Measurements from ENCODE around the gene INAFM1.

INAFM1 gene

GRCh38 chr19:47313754-47314295 lies 39.1 kb downstream of the INAFM1 start:
- no peak for DNase-seq

DNA sequence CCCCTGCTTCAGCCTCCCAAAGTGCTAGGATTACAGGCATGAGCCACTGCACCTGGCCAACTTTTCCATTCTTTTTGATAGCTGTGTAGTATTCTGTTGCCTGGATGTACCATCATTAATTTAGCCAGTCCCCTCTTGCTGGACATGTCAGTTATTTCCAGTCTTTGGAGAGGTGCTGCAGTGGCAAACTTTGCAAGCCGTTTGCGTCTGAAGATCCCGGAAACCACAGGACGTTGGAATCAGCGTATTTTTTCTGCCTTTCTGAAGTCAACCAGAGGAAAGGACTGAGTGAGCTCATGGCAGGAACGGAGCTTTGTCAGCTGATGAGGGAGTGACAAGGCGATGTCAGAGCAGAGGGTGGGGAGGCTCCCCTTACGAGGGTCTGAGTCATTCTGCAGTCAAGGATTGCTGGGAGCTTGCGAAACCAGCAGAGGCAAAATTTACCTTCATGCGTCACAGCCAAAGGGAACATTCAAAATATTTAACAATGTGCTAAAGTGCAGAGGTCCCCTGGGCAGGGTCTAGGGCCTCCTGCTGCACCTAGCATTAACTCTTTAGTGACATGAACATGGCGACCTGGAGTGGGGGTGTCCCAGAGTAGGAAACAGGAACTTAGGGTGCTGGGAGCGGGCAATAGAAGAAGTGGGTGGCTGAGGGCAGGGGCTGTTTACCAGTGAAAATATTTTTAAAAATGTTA lies 40.6 kb downstream of the INAFM1 start:
- peak; percentile 32 for DNase-seq

DNA sequence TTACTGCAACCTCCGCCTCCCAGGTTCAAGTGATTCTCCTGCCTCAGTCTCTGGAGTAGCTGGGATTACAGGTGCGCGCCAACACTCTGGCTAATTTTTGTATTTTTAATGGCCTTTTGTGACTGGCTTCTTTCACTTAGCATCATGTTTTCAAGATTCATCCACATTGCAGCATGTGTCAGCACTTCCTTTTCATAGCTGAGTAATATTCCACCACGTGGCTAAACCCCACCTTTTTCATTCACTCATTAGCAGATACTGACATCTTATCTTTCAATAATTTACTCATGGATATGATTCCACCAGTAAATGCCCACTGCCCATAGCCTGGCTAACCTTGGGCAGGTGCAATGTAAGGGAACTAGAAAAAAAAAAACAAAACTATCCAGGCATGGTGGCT lies 41.8 kb downstream of the INAFM1 start:
- DNase-seq, result no peak

GRCh38 chr19:47319923-47320871 lies 45.5 kb downstream of the INAFM1 start:
- no peak for DNase-seq

DNA sequence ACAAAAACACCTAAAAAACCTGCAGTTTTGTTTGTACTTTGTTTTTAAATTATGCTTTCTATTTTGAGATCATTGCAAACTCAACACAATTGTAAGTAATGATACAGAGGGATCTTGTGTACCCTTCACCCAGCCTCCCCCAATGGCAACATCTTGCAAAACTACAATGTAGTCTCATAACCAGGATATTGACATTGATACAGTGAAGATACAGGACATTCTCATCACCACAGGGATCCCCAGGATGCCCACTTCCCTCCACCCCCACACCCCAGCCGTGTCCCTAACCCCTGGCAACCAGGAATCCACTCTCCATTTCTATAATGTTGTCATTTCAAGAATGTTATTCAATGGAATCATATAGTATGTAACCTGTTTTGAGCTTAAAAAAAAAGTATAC lies 46.9 kb downstream of the INAFM1 start:
- DNase-seq, result no peak

DNA sequence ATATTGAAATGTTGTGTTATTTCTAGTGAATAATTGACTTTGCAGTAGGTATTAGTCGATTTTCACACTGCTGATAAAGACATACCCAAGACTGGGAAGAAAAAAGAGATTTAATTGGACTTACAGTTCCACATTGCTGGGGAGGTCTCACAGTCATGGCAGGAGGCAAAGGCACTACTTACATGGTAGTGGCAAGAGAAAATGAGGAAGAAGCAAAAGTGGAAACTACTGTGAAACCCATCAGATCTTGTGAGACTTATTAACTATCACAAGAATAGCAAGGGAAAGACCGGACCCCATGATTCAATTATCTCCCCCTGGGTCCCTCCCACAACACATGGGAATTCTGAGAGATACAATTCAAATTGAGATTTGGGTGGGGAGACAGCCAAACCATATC lies 47.4 kb downstream of the INAFM1 start:
- no peak for DNase-seq

DNA sequence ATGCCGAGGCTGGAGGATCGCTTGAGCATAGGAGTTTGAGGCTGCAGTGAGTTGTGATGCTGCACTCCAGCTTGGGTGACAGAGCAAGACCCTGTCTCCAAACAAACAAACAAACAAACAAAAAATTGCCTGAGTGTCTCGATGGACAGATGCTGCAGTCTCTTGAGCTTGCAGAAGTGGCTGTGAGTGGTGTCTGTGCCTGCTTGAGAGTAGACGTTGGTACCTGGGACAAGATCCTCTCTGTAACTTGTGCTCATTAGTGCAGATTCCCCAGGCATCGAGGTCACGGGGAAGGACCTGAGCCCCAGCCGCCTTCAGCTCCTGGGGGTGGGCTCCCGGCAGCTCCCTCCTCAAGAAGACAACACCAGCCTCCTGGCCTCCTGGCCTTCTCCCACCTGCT lies 48.7 kb downstream of the INAFM1 start:
- DNase-seq, result no peak

GRCh38 chr19:47323872-47324271 lies 49.2 kb downstream of the INAFM1 start:
- no peak for DNase-seq

GRCh38 chr19:47324502-47324901 lies 49.8 kb downstream of the INAFM1 start:
- DNase-seq, result no peak
